Activated B cell treated with CpG ODN at 0.5 μM for 24 hours (primary cell): Measurements from ENCODE around the gene EFCAB8. TPM values are rescaled to one million over a fixed set of nuclear protein-coding genes. Genes with fewer than 3 reads are reported as not detected.

ENCODE experiments used
- ATAC-seq: fragments of 200-7000 bp; cut with Tn5 transposase; one replicate; pipeline ENCODE4 v1.10.0; 2021; ENCODE audit warnings: low read depth, mild to moderate bottlenecking, moderate library complexity
- CTCF ChIA-PET: fragments of 350-600 bp; sonication (Branson Sonifier 250); formaldehyde crosslinking; loops from one replicate; lab custom pipeline; 2021; ENCODE audit warnings: antibody characterized with exemption; lab: Charles Lee
- POLR2A ChIA-PET: fragments of 350-600 bp; sonication (Branson Sonifier 250); formaldehyde crosslinking; loops from one replicate; lab custom pipeline; 2021; ENCODE audit warnings: antibody characterized with exemption; lab: Charles Lee
- DNase-seq: peaks from one replicate; pipeline ENCODE4 v3.0.0; 2022
- H3K27ac Mint-ChIP-seq: one replicate; pipeline ENCODE4 v1.8.0; 2020; ENCODE audit warnings: mixed read lengths
- H3K27me3 Mint-ChIP-seq: one replicate; pipeline ENCODE4 v1.8.0; 2021; ENCODE audit warnings: mixed read lengths
- H3K36me3 Mint-ChIP-seq: one replicate; pipeline ENCODE4 v1.8.0; 2021; ENCODE audit warnings: low read depth, mixed read lengths
- H3K4me1 Mint-ChIP-seq: one replicate; pipeline ENCODE4 v1.8.0; 2021; ENCODE audit warnings: mixed read lengths
- H3K4me3 Mint-ChIP-seq: one replicate; pipeline ENCODE4 v1.8.0; 2020; ENCODE audit warnings: mild to moderate bottlenecking, mixed read lengths
- H3K9me3 Mint-ChIP-seq: one replicate; pipeline ENCODE4 v1.8.0; 2020; ENCODE audit warnings: mixed read lengths
- intact Hi-C: fragments of 100-400 bp; cut with micrococcal nuclease; formaldehyde crosslinking; loops from one replicate; pipeline ENCODE4 v1.15.1; 2024
- total RNA-seq: library from RNA; stranded (reverse); gene quantifications from 2 replicates; pipeline ENCODE4 v1.2.3, GENCODE V29; 2022
- TF ChIP-seq, protein P1 (sequence below): fragments of 200-600 bp; IDR thresholded peaks from one replicate; pipeline ENCODE4 v1.8.0; 2022; ENCODE audit warnings: antibody characterized with exemption, mild to moderate bottlenecking

EFCAB8 gene
- total RNA-seq, 1 donor from 2014 or later, result 0.71 TPM

DNA sequence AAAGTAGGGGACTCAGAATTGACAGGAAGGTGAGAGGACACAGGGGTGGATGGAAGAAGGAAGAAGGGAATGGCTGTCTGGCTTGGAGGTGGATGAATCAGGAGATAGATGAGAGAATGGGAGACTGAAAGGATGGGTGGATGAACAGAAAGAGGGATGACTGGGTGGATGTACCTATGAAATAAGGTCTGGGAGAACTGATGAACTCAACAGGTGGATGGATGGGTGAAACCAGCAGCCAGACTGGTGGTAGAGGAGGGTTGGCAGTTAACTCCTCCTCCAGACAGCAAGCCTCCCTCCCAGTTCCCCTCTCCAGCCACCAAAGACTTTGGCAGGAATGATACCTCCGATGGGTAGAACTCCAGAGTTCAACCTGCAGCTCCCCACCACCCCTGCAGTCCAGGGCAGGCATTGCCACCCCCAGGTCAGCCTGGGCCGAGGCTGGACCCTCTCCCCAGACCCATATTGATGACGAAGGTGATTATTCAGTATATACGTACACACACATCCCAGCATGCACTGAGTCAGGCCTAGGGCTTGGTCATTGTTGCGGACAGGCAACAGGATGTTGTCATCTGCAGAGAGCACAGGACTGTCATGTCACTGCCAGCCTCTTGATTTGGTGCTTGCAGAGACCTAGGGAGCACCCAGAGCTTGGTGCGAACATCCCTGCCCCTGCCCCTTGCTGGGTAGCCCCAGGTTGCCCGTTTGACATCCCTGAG is 143.5 kb downstream of the EFCAB8 start:
- TF ChIP-seq, protein P1, sequence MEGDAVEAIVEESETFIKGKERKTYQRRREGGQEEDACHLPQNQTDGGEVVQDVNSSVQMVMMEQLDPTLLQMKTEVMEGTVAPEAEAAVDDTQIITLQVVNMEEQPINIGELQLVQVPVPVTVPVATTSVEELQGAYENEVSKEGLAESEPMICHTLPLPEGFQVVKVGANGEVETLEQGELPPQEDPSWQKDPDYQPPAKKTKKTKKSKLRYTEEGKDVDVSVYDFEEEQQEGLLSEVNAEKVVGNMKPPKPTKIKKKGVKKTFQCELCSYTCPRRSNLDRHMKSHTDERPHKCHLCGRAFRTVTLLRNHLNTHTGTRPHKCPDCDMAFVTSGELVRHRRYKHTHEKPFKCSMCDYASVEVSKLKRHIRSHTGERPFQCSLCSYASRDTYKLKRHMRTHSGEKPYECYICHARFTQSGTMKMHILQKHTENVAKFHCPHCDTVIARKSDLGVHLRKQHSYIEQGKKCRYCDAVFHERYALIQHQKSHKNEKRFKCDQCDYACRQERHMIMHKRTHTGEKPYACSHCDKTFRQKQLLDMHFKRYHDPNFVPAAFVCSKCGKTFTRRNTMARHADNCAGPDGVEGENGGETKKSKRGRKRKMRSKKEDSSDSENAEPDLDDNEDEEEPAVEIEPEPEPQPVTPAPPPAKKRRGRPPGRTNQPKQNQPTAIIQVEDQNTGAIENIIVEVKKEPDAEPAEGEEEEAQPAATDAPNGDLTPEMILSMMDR, result no peak
- CTCF ChIA-PET, result interaction anchor here (1.7 kb wide), 1 partner anchor 100 kb away, joined by 5 read pairs; no protein-coding TSS in a partner anchor
- intact Hi-C loops, result no loop called here

DNA sequence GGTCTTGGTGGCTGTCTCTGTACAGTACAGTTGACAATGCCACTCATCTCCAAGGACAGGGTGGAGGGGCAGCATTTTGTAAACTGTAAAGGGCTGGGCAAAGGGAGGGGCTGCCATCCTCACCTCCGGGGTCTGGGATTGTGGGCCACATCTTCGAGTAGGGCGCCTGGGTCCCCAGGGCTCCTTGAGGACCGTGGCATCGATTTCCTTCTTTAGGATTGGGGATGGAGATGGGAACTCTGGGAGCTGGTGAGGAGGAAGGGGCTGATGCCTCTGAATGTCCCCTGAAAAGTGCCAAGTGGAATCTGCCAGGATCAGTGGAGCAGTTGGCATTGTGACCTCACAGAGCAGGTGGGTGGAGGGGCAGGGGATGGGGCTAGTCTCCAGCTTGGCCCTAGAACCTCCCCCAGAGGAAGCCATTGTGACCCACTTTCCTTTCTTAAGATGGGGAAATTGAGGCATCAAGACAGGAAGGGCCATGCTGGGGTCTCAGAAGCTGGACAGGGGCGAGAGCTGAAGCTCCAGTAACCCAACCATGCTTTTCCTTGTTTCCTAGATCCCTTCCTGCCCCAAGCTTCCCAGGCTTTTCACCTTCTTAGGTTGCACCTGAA is 145.5 kb downstream of the EFCAB8 start, which contains the start of gene SUN5:
TSS of gene SUN5 (minus strand) at position 293 of the 611 bp plus-strand sequence. CDS start at position 200, 93 bp downstream.
- H3K36me3 Mint-ChIP-seq, result no peaks in the 10 kb centered on the region
- no peaks in the 10 kb centered on the region for H3K27me3 Mint-ChIP-seq
- TF ChIP-seq, protein P1, result no peak
- ATAC-seq (no peak), DNase-seq (no peak)
- ChIA-PET POLR2A (no interaction called here), CTCF (interaction anchor here (2.3 kb wide), 1 partner anchor 103 kb away, joined by 14 read pairs; no protein-coding TSS in a partner anchor)
- no peak within 1 kb of the TSS for H3K27ac Mint-ChIP-seq
- H3K4me1 Mint-ChIP-seq, result peaks cover 8% of the 10 kb centered on the region
- H3K4me3 Mint-ChIP-seq, result no peak within 1 kb of the TSS
- intact Hi-C loops, result no loop called here
- peaks cover 3% of the 10 kb centered on the region for H3K9me3 Mint-ChIP-seq

More for the DNA sequence above, 143.5 kb downstream of the EFCAB8 start:
- H3K4me3 Mint-ChIP-seq, result no peak overlapping the region
- ATAC-seq (no peak), DNase-seq (no peak)
- peaks cover 8% of the 10 kb centered on the region for H3K4me1 Mint-ChIP-seq
- POLR2A ChIA-PET, result no interaction called here
- no peak overlapping the region for H3K27ac Mint-ChIP-seq
- no peaks in the 10 kb centered on the region for H3K27me3 Mint-ChIP-seq
- no peaks in the 10 kb centered on the region for H3K36me3 Mint-ChIP-seq
- H3K9me3 Mint-ChIP-seq, result peaks cover 3% of the 10 kb centered on the region

DNA sequence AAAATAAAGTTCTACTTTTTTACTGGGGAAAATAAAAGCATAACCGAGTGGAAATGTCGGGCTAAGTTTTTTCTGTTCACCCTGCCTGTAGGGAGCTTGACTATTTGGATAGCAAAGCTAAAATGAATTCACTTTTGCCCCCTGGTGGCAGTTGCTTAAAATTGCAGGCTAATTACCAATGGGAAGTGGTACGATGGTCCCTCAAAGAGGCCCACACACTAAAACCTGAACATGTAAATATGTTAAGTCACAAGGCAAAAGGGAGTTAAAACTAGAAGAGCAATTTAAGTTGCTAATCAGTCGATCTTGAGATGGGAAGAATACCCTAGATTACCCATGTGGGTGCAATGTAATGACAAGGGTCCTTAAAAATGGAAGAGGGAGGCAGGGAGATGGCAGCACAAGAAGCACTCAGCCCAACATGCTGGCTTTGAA is 146.4 kb downstream of the EFCAB8 start:
- intact Hi-C loops, result loop anchor here (1.0 to 5.0 kb wide), 2 partner anchors 33 to 103 kb away; no protein-coding TSS in a partner anchor
- ATAC-seq (no peak), DNase-seq (no peak)
- Mint-ChIP-seq H3K4me1 (peaks cover under 1% of the 10 kb centered on the region), H3K9me3 (peaks cover 3% of the 10 kb centered on the region), H3K27me3 (no peaks in the 10 kb centered on the region), H3K36me3 (no peaks in the 10 kb centered on the region), H3K4me3 (no peak overlapping the region), H3K27ac (no peak overlapping the region)
- ChIA-PET POLR2A (no interaction called here), CTCF (interaction anchor here (2.3 kb wide), 1 partner anchor 104 kb away, joined by 14 read pairs; no protein-coding TSS in a partner anchor)
- TF ChIP-seq, protein P1, result no peak

DNA sequence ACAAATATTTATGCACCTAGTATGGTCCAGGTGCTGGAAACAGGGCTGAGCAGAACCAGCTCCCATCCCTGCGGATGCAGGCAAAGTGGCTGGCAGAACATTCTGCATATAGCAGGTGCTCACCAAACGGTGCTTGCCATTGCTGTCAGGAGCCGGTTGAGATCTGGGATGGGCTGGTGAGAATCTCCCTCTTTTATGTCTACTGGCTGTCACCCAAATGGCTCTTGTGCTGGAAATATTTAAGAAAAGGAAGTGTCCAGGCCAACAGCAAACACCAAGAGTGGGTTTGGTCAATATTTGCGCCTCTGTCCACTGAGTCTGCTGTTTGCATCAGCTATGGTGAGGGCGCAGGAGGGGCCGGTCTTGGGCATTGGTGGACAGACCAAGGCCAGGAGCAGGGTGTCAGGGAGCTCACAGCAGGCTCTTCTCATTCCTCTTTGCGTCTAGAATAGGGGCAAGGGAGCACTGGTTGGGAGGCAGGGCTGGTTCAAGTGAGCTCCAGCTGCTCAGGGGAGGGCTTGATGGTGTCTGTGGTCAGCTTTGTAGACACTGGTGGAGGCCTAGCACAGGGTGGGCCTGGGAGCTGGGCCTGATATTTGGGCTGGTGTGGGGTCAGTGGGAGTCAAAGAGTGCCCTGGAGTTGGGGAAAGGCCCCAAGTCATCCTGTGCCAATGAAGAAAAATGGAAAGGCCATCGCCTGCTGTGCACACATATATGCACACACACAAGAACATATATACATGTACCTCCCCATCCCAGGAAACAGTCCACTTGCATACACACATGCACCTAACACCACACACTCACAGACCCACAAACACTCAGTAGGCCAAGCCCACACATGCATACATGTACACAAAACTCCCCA is 147.4 kb downstream of the EFCAB8 start:
- Mint-ChIP-seq H3K4me3 (no peak overlapping the region), H3K9me3 (peaks cover 3% of the 10 kb centered on the region), H3K27me3 (no peaks in the 10 kb centered on the region), H3K36me3 (no peaks in the 10 kb centered on the region), H3K27ac (no peak overlapping the region), H3K4me1 (no peaks in the 10 kb centered on the region)
- TF ChIP-seq, protein P1, result no peak
- intact Hi-C loops, result loop anchor here (1.0 to 5.0 kb wide), 2 partner anchors 34 to 104 kb away; no protein-coding TSS in a partner anchor
- ChIA-PET CTCF (no interaction called here), POLR2A (no interaction called here)
- ATAC-seq (no peak), DNase-seq (no peak)
